CD4-positive, alpha-beta memory T cell (primary cell): ENCODE results near the gene KSR1. TPM values are rescaled to one million over a fixed set of nuclear protein-coding genes. Genes with fewer than 3 reads are reported as not detected.
A peak's percentile ranks its signal among the peaks of the same experiment; 100 is the strongest.

Experiments
- CTCF ChIA-PET: fragments of 350-600 bp; sonication (Branson Sonifier 250); formaldehyde crosslinking; loops from one replicate; lab custom pipeline; 2021; ENCODE audit warnings: inconsistent platforms; ENCODE audit not compliant: partially characterized antibody; lab: Charles Lee
- POLR2A ChIA-PET: fragments of 350-600 bp; sonication (Branson Sonifier 250); formaldehyde crosslinking; loops from one replicate; lab custom pipeline; 2021; ENCODE audit not compliant: partially characterized antibody; lab: Charles Lee
- DNase-seq, 5 donors: peaks; one replicate each; pipeline versions ENCODE4 v3.0.0 to v3.0.0-alpha.2; 2020 to 2022; ENCODE audit warnings: mixed read lengths in 1 of 5
- H3K27ac ChIP-seq: one replicate; pipeline ENCODE4 v1.7.0; 2013; ENCODE audit warnings: low read depth, low read length
- H3K27me3 ChIP-seq: 2 replicates; pipeline ENCODE4 v1.7.0; 2013; ENCODE audit warnings: mild to moderate bottlenecking, low read length, moderate library complexity; ENCODE audit not compliant: insufficient read depth
- H3K36me3 ChIP-seq: 2 replicates; pipeline ENCODE4 v1.7.0; 2013; ENCODE audit warnings: mild to moderate bottlenecking, low read length, moderate library complexity; ENCODE audit not compliant: insufficient read depth
- H3K4me1 ChIP-seq: 2 replicates; pipeline ENCODE4 v1.7.0; 2013; ENCODE audit warnings: mild to moderate bottlenecking, low read length, moderate library complexity; ENCODE audit not compliant: insufficient read depth
- H3K4me3 ChIP-seq, 2 donors: one replicate each; pipeline ENCODE4 v1.7.0; 2013; ENCODE audit warnings: low read length in 2 of 2, mild to moderate bottlenecking in 1 of 2
- H3K9me3 ChIP-seq, 2 donors: one replicate each; pipeline ENCODE4 v1.7.0; 2013; ENCODE audit warnings: low read length in 2 of 2, control low read depth in 1 of 2; ENCODE audit not compliant: control insufficient read depth in 1 of 2
- H3K27ac Mint-ChIP-seq, 7 donors: one replicate each; pipeline ENCODE4 v1.8.0; 2020 to 2021; ENCODE audit warnings: mixed read lengths in 7 of 7, mild to moderate bottlenecking in 6 of 7, inconsistent platforms in 3 of 7, moderate library complexity in 3 of 7
- H3K27me3 Mint-ChIP-seq, 2 donors: one replicate each; pipeline ENCODE4 v1.8.0; 2020 to 2021; ENCODE audit warnings: mixed read lengths in 2 of 2
- H3K36me3 Mint-ChIP-seq, 2 donors: one replicate each; pipeline ENCODE4 v1.8.0; 2020 to 2021; ENCODE audit warnings: mixed read lengths in 2 of 2, inconsistent platforms in 1 of 2, mild to moderate bottlenecking in 1 of 2
- H3K4me1 Mint-ChIP-seq, 4 donors: one replicate each; pipeline ENCODE4 v1.8.0; 2020 to 2021; ENCODE audit warnings: mixed read lengths in 4 of 4, mild to moderate bottlenecking in 1 of 4
- H3K4me3 Mint-ChIP-seq, 8 donors: one replicate each; pipeline ENCODE4 v1.8.0; 2020 to 2021; ENCODE audit warnings: mixed read lengths in 8 of 8, mild to moderate bottlenecking in 7 of 8, moderate library complexity in 6 of 8, inconsistent platforms in 3 of 8
- H3K9me3 Mint-ChIP-seq, 8 donors: one replicate each; pipeline ENCODE4 v1.8.0; 2020 to 2021; ENCODE audit warnings: mixed read lengths in 8 of 8, mild to moderate bottlenecking in 5 of 8, inconsistent platforms in 3 of 8, moderate library complexity in 1 of 8
- intact Hi-C: fragments of 100-400 bp; cut with micrococcal nuclease; formaldehyde crosslinking; loops from one replicate; pipeline ENCODE4 v1.15.1; 2023
- polyA plus RNA-seq, 2 donors: library from polyadenylated mRNA; unstranded; fragments of 300-500 nt; fragmentation: Illumina TruSeq; gene quantifications; one replicate each; pipeline ENCODE4 v1.2.3, GENCODE V29; 2021
- total RNA-seq, 2 experiments: library from RNA; stranded (reverse); gene quantifications; one replicate each; pipeline ENCODE4 v1.2.3, GENCODE V29; 2021

The KSR1 gene
- total and polyA plus RNA-seq, 4 experiments from 2014 or later: 0.77 to 40.0 (median 18.7) TPM

DNA sequence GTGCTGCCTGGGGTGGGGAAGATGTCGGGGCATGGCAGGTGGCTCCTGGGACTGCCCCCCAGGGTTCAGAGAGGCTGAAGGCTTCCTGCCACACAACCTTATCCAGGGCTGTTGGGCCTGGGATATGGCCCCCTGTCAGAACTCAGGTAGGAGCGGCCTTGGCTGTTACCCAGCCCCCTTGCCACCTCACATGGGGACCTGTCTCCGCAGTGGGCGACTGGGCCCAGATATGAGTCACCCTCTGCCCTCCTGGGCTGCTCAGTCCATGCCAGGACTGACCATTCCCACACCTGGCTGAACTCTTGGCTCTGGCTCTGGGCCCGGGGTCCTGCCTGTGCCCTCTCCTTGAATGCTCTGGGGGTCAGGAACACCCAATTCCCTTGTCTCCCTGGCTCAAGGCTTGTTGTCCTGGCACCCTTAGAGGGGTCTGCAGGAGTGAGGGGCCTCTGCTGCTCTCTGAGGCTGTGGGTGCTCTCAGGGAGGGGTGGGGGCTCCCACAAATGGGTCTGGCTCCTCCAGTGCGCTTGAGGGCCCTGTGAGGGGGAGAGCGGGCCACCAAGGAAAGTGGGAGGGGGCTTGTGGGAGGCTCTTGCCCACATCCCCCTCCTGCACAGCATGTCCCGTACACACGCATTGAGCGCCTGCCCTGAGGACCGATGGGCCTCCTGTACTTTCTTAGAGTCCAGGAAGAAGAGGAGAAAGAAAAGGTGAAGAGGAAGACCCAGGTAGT lies 210.7 kb downstream of the KSR1 start:
- Histone ChIP-seq H3K36me3 (no peaks in the 10 kb centered on the region), H3K27ac (no peak overlapping the region), H3K4me3 (no peak overlapping the region), H3K9me3 (no peaks in the 10 kb centered on the region), H3K4me1 (no peaks in the 10 kb centered on the region), H3K27me3 (no peaks in the 10 kb centered on the region)
- H3K4me3 Mint-ChIP-seq: no peak overlapping the region
- no peaks in the 10 kb centered on the region for H3K36me3 Mint-ChIP-seq
- no peak for DNase-seq
- POLR2A ChIA-PET: interaction anchor here (1.1 kb wide), 1 partner anchor 36 kb away, joined by 3 read pairs; the partner anchor contains the start of gene LGALS9
- CTCF ChIA-PET: interaction anchor here (4.5 kb wide), 1 partner anchor 14 kb away, joined by 48 read pairs; no protein-coding TSS in a partner anchor
- intact Hi-C loops: no loop called here
- no peaks in the 10 kb centered on the region for H3K9me3 Mint-ChIP-seq
- H3K4me1 Mint-ChIP-seq: no peaks in the 10 kb centered on the region
- H3K27me3 Mint-ChIP-seq: peaks cover 1% of the 10 kb centered on the region in 2 donors
- H3K27ac Mint-ChIP-seq: peak overlapping the region in 1 of 7 donors; percentile 24

DNA sequence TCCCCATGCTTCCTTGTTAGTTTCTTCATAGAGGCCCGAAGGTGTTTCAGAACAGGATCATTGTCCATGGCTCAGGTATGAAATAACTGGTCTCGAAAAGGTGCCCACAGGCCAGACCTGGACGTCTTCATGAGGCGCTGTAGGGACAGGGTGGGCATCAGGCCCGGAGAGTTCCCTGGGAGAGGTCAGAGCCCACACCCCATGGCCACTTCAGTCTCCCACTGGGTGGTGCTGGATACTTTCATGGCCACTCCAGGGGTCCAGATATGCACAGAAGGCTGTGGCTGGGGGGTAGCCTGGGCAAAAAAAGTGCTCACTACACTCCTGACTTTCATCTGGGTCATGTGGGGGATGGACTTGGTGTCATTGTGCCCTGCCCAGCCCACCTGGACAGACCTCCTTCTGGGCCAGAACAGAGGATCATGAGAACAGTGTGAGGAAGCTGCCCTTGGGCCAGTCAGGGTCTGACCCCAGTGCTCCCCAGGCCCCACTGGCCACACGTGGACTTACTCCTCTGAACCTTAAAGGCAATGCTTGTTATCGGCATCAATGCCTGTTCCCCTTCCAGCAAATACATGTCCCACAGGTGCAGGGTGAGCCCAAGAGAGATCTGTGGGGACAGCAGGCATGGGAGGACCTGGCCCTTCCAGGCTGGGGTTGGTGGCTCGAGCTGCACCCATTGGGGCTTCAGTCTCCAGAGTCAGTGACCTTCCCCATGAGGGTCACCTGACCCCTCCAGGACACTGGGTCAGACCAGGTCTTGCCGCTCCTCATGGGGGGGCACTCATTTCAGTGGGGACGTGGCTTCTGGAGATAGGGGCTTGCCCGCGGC lies 211.6 kb downstream of the KSR1 start:
- CTCF ChIA-PET: interaction anchor here (1.0 kb wide), 1 partner anchor 13 kb away, joined by 3 read pairs; no protein-coding TSS in a partner anchor

GRCh38 chr17:27668488-27668823 lies 212.2 kb downstream of the KSR1 start:
- no peaks in the 10 kb centered on the region for H3K36me3 ChIP-seq
- no peaks in the 10 kb centered on the region for H3K27me3 ChIP-seq
- H3K4me1 ChIP-seq: no peaks in the 10 kb centered on the region
- Mint-ChIP-seq H3K27me3 (peaks cover 1% of the 10 kb centered on the region in 2 donors), H3K27ac (no peak overlapping the region), H3K4me1 (no peaks in the 10 kb centered on the region), H3K36me3 (no peaks in the 10 kb centered on the region), H3K4me3 (no peak overlapping the region), H3K9me3 (no peaks in the 10 kb centered on the region)
- no peak overlapping the region for H3K4me3 ChIP-seq
- POLR2A ChIA-PET: no interaction called here
- DNase-seq: no peak
- CTCF ChIA-PET: interaction anchor here (1.0 kb wide), 1 partner anchor 14 kb away, joined by 3 read pairs; no protein-coding TSS in a partner anchor
- H3K27ac ChIP-seq: no peak overlapping the region
- intact Hi-C loops: no loop called here
- no peaks in the 10 kb centered on the region for H3K9me3 ChIP-seq

More for the DNA sequence above, 211.6 kb downstream of the KSR1 start:
- Histone ChIP-seq H3K27ac (no peak overlapping the region), H3K9me3 (no peaks in the 10 kb centered on the region), H3K4me1 (no peaks in the 10 kb centered on the region), H3K36me3 (no peaks in the 10 kb centered on the region), H3K4me3 (no peak overlapping the region), H3K27me3 (no peaks in the 10 kb centered on the region)
- intact Hi-C loops: no loop called here
- no peaks in the 10 kb centered on the region for H3K36me3 Mint-ChIP-seq
- no peak overlapping the region for H3K27ac Mint-ChIP-seq
- no peaks in the 10 kb centered on the region for H3K4me1 Mint-ChIP-seq
- POLR2A ChIA-PET: no interaction called here
- H3K9me3 Mint-ChIP-seq: no peaks in the 10 kb centered on the region
- no peak overlapping the region for H3K4me3 Mint-ChIP-seq
- DNase-seq: no peak
- peaks cover 1% of the 10 kb centered on the region in 2 donors for H3K27me3 Mint-ChIP-seq

GRCh38 chr17:27669136-27669535 lies 212.9 kb downstream of the KSR1 start:
- POLR2A ChIA-PET: no interaction called here
- Histone ChIP-seq H3K27ac (no peak overlapping the region), H3K27me3 (no peaks in the 10 kb centered on the region), H3K4me1 (no peaks in the 10 kb centered on the region), H3K9me3 (no peaks in the 10 kb centered on the region), H3K36me3 (no peaks in the 10 kb centered on the region), H3K4me3 (no peak overlapping the region)
- Mint-ChIP-seq H3K36me3 (no peaks in the 10 kb centered on the region), H3K4me1 (no peaks in the 10 kb centered on the region), H3K9me3 (no peaks in the 10 kb centered on the region), H3K4me3 (no peak overlapping the region), H3K27me3 (peaks cover 1% of the 10 kb centered on the region in 2 donors), H3K27ac (no peak overlapping the region)
- no peak for DNase-seq
- intact Hi-C loops: no loop called here
- CTCF ChIA-PET: interaction anchor here (1.0 kb wide), 1 partner anchor 14 kb away, joined by 3 read pairs; no protein-coding TSS in a partner anchor

DNA sequence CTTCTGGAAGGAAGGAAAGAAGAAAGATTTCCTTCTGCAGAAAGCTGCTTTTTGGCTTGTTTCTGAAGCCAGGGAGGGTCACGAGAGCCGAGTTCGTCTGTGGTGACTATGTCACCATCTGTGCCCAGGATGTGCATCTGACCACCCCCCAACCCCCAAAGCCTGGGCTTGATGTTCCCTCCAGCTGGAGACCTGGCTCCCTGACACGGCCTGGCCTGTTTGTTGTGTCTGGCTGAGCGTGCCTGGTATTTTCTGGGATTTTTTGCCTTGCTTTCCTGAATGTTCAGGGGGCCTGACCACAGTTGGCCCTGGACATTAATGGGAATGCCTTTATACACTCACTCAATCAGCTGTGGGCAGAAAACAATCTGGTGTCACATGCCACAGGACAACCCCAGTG lies 213.6 kb downstream of the KSR1 start:
- Histone ChIP-seq H3K27me3 (no peaks in the 10 kb centered on the region), H3K27ac (no peak overlapping the region), H3K9me3 (no peaks in the 10 kb centered on the region), H3K4me1 (no peaks in the 10 kb centered on the region), H3K36me3 (no peaks in the 10 kb centered on the region), H3K4me3 (no peak overlapping the region)
- H3K4me1 Mint-ChIP-seq: no peaks in the 10 kb centered on the region
- CTCF ChIA-PET: no interaction called here
- intact Hi-C loops: no loop called here
- no peak overlapping the region for H3K27ac Mint-ChIP-seq
- no peak for DNase-seq
- POLR2A ChIA-PET: no interaction called here
- no peaks in the 10 kb centered on the region for H3K36me3 Mint-ChIP-seq
- H3K9me3 Mint-ChIP-seq: no peaks in the 10 kb centered on the region
- no peak overlapping the region for H3K4me3 Mint-ChIP-seq
- H3K27me3 Mint-ChIP-seq: peaks cover 1% of the 10 kb centered on the region in 2 donors

DNA sequence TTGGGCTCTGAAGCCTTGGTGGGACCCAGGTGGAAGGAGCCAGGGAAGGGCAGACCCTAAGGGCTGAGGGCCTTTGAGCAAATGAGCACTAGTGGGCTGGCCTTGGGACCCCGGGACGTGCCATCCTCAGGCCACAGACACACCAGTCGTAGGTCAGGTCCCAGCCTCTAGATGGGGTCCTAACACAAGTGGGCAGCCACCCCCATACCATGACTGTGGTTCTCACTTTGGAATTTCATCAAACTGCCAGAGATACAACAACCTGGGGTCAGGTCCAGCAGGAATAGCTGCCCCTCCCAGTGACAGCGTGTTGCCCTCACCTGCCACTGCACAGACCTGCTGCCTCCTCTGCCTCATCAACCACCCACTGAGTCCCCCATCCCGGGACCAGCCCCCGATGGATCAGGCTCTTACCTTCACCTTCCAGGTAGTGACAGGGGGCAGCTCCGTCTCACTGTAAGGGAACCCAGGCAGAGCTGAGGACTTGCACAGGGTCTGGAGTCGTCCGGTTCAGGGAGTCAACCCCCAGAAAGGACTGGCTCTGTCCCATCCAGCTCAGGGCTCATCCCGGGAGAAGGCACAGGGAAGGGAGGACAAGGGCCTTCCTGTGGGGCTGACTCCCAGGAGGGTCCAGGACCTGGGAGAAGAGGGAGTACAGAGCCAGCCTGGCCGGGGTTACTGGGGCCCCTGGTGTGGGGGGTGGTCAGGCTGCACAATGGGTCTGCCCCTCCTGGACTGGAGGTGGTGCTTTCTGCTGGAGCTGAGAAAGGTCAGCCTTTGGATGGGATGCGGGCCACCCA lies 214.7 kb downstream of the KSR1 start:
- no peak overlapping the region for H3K4me3 Mint-ChIP-seq
- Histone ChIP-seq H3K27me3 (no peaks in the 10 kb centered on the region), H3K4me1 (no peaks in the 10 kb centered on the region), H3K4me3 (no peak overlapping the region), H3K27ac (no peak overlapping the region), H3K9me3 (no peaks in the 10 kb centered on the region), H3K36me3 (no peaks in the 10 kb centered on the region)
- intact Hi-C loops: no loop called here
- peaks cover 1 to 3% of the 10 kb centered on the region in 2 donors for H3K27me3 Mint-ChIP-seq
- no peaks in the 10 kb centered on the region for H3K9me3 Mint-ChIP-seq
- H3K4me1 Mint-ChIP-seq: no peaks in the 10 kb centered on the region
- no peaks in the 10 kb centered on the region for H3K36me3 Mint-ChIP-seq
- peak overlapping the region in 1 of 7 donors; percentile 12 for H3K27ac Mint-ChIP-seq
- CTCF ChIA-PET: no interaction called here
- DNase-seq: no peak
- POLR2A ChIA-PET: no interaction called here

DNA sequence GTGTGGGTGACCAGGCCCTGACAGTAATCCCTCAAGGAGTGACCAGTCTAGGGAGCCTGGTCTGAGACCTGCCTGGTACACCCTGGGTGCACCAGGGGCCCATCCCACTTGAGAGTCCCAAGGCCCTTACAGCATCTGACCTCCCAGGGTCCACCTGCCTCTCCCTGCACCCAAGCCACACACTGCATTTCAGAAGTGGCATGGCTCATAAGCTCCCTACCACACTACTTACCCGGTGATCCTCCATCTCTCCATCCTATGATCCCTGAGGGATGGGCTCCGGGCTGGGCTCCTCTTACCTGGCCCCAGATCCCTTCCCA lies 215.3 kb downstream of the KSR1 start:
- Mint-ChIP-seq H3K27ac (peak overlapping the region in 1 of 7 donors; percentile 12), H3K4me3 (no peak overlapping the region), H3K27me3 (peaks cover 1 to 3% of the 10 kb centered on the region in 2 donors), H3K9me3 (no peaks in the 10 kb centered on the region), H3K4me1 (no peaks in the 10 kb centered on the region), H3K36me3 (no peaks in the 10 kb centered on the region)
- Histone ChIP-seq H3K27ac (no peak overlapping the region), H3K4me1 (no peaks in the 10 kb centered on the region), H3K27me3 (no peaks in the 10 kb centered on the region), H3K4me3 (no peak overlapping the region), H3K36me3 (no peaks in the 10 kb centered on the region), H3K9me3 (no peaks in the 10 kb centered on the region)
- POLR2A ChIA-PET: no interaction called here
- CTCF ChIA-PET: no interaction called here
- intact Hi-C loops: no loop called here
- no peak for DNase-seq
